K562 (cell line): ENCODE measurements around the gene PHF21A. TPM values are rescaled to one million over a fixed set of nuclear protein-coding genes. Genes with fewer than 3 reads are reported as not detected.

Experiments
- ARID4B ChIP-seq: sonication (generic); formaldehyde crosslinking; IDR thresholded peaks from 2 replicates; pipeline ENCODE4 v1.8.0; 2022; ENCODE audit warnings: mild to moderate bottlenecking, missing genetic modification reagents
- ATF3 ChIP-seq, 2 experiments: fragments of 450-650 bp in 1 of 2; sonication (generic) in 1 of 2; formaldehyde crosslinking in 1 of 2; IDR thresholded peaks in 1 of 2; conservative IDR thresholded peaks in 1 of 2; 2 replicates each; pipeline versions ENCODE4 v1.6.1 to v1.8.1; 2016 to 2023; ENCODE audit warnings: mild to moderate bottlenecking in 2 of 2, moderate library complexity in 2 of 2, inconsistent platforms in 1 of 2, missing genetic modification reagents in 1 of 2
- CREBBP ChIP-seq: IDR thresholded peaks from one replicate; pipeline ENCODE4 v1.6.1; 2012; ENCODE audit warnings: low read depth, mild to moderate bottlenecking, control low read depth, inconsistent platforms, low read length
- E2F8 ChIP-seq: fragments of 450-650 bp; IDR thresholded peaks from 2 replicates; pipeline ENCODE4 v1.7.1; 2018; ENCODE audit warnings: mild to moderate bottlenecking, low read depth; ENCODE audit not compliant: partially characterized antibody
- FOS ChIP-seq: IDR thresholded peaks from 3 replicates; pipeline ENCODE4 v1.6.1; 2011; ENCODE audit not compliant: insufficient read length; ENCODE audit errors: extremely low read depth
- MIER1 ChIP-seq: fragments of 450-650 bp; IDR thresholded peaks from 2 replicates; pipeline ENCODE4 v1.6.1; 2016; ENCODE audit warnings: antibody characterized with exemption, mild to moderate bottlenecking, low read depth
- NCOA1 ChIP-seq: fragments of 450-650 bp; IDR thresholded peaks from 2 replicates; pipeline ENCODE4 v1.6.1; 2016; ENCODE audit warnings: low read depth
- PHF8 ChIP-seq: fragments of 200-600 bp; sonication (generic); IDR thresholded peaks from 2 replicates; pipeline ENCODE4 v1.6.1; 2012; ENCODE audit warnings: mixed run types, mild to moderate bottlenecking, inconsistent platforms, low read length, moderate library complexity, borderline replicate concordance
- POLR2AphosphoS5 ChIP-seq: IDR thresholded peaks from 2 replicates; pipeline ENCODE4 v1.6.1; 2011; ENCODE audit warnings: mild to moderate bottlenecking, low read depth, low read length, moderate library complexity; ENCODE audit not compliant: control insufficient read depth, insufficient read depth
- PRDM10 ChIP-seq: fragments of 450-650 bp; IDR thresholded peaks from 2 replicates; pipeline ENCODE4 v1.6.1; 2018; ENCODE audit not compliant: partially characterized antibody
- SMARCE1 ChIP-seq: fragments of 450-650 bp; IDR thresholded peaks from 2 replicates; pipeline ENCODE4 v1.7.1; 2016; ENCODE audit warnings: mild to moderate bottlenecking
- ZNF197 ChIP-seq: fragments of 200-800 bp; sonication (Bioruptor generic); IDR thresholded peaks from 2 replicates; pipeline ENCODE4 v1.6.1; 2016; ENCODE audit warnings: low read depth, missing genetic modification characterization, missing compliant biosample characterization
- ZNF766 ChIP-seq: fragments of 200-800 bp; sonication (Bioruptor generic); conservative IDR thresholded peaks from 2 replicates; pipeline ENCODE4 v1.6.1; 2016; ENCODE audit warnings: missing genetic modification characterization, missing compliant biosample characterization
- ZNF780A ChIP-seq: fragments of 250-450 bp; sonication (Bioruptor Pico); IDR thresholded peaks from 2 replicates; pipeline ENCODE4 v1.5.0; 2021; ENCODE audit warnings: mild to moderate bottlenecking
- polyA plus RNA-seq, 8 experiments: library from polyadenylated mRNA; depleted of rRNA in 4 of 8; stranded (reverse) in 5 of 8; unstranded in 3 of 8; fragments of >200 nt; fragmentation: Nextera tagmentation in 2 of 8; fragmentation: Illumina TruSeq in 1 of 8; extraction: Ambion mirVana in 2 of 8; extraction: Trizol in 1 of 8; gene quantifications; 2 replicates each; pipeline versions ENCODE4 v1.2.1 to v1.2.3, GENCODE V29; 2011 to 2014; ENCODE audit warnings: inconsistent platforms in 1 of 8, missing spikeins in 1 of 8
- total RNA-seq, 7 experiments: library from RNA; depleted of rRNA in 6 of 7; stranded (reverse); fragments of >200 nt in 6 of 7; fragmentation: Illumina TruSeq in 2 of 7; extraction: Trizol in 2 of 7; gene quantifications; 2 replicates each; pipeline versions ENCODE4 v1.2.1 to v1.2.3, GENCODE V29; 2011 to 2021; ENCODE audit warnings: low replicate concordance in 1 of 7

Gene PHF21A
- total and polyA plus RNA-seq, 9 of the 15 experiments (the other 6 are each of a cell fraction or from before 2014, with no cell fraction given) = 1.5 to 32.4 (median 10.7) TPM

GRCh38 chr11:45899448-45900174 lies 221.6 kb downstream of the PHF21A start (continued):
- TF ChIP-seq ARID4B = peak; percentile 25; the same call in 1 of the 2 replicates
- no peak for TF ChIP-seq E2F8
- TF ChIP-seq FOS = no peak
- peak; percentile 99 for TF ChIP-seq ATF3 (IDR thresholded peaks at IDR 0.05)
- peak; percentile 92 for TF ChIP-seq ATF3 (CRISPR knock-in tag; conservative IDR thresholded peaks at IDR 0.05)
- TF ChIP-seq PHF8 = 0 out of 2 replicates have a peak, but pooled peaks have one; percentile 16
- 0 out of 2 replicates have a peak, but pooled peaks have one; percentile 15 for TF ChIP-seq SMARCE1
- TF ChIP-seq ZNF766 = no peak
- TF ChIP-seq ZNF780A = no peak
- TF ChIP-seq PRDM10 = peak; percentile 99
- TF ChIP-seq ZNF197 (CRISPR knock-in tag) = no peak
- TF ChIP-seq POLR2AphosphoS5 = no peak
- TF ChIP-seq CREBBP = no peak
- no peak for TF ChIP-seq NCOA1
- peak; percentile 89 for TF ChIP-seq MIER1
